GM12801 (cell line): Measurements from ENCODE around the gene WTIP.

Experiments
- TF ChIP-seq, protein P1 (sequence below): IDR thresholded peaks from one replicate; pipeline ENCODE4 v1.5.1; 2011; ENCODE audit warnings: control low read depth; ENCODE audit not compliant: insufficient read length; ENCODE audit errors: extremely low read depth

WTIP gene

DNA sequence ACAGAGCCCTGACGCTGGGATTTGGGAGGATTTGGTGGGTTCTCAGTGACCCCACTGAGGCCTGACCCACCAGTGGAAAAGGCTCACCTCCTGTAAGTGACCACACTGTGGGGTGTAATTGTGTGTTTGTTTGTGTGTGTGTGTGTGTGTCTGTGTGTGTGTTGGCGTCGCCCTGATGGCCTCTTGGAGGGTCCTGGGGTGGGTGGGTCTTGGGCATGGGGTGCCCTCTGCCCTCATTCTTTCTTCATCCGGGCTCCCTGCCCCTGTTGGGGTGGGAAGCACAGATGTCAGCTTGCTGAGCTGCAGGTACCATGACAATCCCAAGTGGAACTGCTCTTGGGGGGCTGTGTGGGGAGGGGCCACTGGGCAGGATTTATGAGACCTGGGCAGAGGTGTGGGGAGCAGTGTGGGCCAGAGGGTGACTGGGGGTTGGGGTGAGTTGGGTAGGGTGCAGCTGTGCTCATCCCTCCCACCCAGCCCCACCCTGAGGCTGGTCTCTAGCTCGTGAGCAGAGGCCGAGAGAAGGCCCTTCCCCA is 22.8 kb downstream of the WTIP start:
- TF ChIP-seq, protein P1, sequence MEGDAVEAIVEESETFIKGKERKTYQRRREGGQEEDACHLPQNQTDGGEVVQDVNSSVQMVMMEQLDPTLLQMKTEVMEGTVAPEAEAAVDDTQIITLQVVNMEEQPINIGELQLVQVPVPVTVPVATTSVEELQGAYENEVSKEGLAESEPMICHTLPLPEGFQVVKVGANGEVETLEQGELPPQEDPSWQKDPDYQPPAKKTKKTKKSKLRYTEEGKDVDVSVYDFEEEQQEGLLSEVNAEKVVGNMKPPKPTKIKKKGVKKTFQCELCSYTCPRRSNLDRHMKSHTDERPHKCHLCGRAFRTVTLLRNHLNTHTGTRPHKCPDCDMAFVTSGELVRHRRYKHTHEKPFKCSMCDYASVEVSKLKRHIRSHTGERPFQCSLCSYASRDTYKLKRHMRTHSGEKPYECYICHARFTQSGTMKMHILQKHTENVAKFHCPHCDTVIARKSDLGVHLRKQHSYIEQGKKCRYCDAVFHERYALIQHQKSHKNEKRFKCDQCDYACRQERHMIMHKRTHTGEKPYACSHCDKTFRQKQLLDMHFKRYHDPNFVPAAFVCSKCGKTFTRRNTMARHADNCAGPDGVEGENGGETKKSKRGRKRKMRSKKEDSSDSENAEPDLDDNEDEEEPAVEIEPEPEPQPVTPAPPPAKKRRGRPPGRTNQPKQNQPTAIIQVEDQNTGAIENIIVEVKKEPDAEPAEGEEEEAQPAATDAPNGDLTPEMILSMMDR, result no peak

DNA sequence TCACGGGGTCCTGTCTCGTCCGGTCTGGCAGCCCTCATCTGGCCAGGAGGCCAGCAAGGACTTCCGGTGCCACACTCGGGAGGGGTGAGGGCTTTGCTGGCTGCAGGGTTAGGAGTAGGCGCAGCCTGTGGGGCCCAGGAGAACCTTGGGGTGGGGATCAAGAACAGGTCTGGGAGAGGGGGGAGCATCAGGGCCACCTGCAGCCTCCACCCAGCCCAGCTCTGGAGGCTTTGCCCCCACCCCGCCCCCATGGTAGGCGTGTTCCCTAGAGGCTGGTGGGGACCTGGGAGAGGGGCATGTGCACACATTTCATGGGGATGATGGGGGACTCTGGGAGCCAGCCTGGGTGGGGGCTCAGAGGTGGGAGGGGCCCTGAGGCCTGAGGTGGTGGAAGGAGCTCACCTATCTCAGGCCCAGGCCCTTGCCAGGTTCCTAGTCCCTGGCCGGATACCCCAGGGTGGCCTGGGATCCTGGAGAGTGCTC is 23.3 kb downstream of the WTIP start:
- TF ChIP-seq, protein P1, result no peak

DNA sequence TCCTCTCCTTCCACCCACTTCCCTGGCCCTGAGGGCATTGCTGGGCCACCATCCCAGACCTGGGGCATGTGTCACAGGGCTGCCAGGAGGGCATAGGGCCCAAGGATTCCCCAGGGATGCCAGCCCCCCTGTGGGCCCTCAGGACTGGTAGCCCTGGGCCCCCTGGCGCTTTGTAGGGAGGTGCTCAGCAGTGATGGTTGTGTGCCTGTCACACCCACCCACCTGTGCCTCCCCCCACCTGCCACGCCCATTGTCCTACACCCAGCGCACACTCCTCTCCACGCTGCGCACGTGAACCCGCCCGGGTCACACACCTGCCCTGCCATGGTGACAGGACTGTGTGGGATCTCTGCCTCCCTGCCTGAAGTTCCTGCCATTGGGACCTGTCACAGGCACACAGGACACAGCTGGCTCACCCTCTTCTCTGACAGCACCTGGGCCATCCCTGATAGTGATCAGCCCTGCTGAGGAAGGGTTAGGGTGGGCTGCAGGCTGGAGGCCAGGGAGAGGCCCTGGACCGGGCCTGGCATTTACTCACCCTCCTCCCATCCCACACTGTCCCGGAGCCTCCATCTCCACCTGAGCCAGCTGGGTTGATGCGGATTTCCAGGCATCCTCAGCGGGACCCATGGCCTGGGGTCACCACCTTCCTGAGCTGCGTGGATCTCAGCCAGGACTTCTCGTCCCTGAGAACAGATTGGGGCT is 23.9 kb downstream of the WTIP start:
- TF ChIP-seq, protein P1, result no peak

DNA sequence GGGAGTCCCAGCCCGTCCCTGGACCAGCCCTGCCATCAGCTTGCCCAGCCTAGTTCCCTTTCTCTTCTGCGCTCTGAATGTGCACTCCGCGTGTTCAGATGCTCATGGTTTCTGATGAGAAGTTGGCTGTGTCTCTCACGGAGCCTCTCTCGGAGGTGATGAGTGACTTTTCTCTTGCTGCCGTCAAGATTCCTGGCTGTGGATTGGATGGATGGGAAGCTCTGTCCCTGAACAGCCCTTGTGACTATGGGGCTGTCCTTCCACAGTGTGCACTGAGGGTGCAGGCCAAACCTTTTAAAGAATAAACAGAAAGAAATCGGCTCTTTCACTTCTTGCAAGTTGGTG is 24.4 kb downstream of the WTIP start:
- TF ChIP-seq, protein P1, result no peak

DNA sequence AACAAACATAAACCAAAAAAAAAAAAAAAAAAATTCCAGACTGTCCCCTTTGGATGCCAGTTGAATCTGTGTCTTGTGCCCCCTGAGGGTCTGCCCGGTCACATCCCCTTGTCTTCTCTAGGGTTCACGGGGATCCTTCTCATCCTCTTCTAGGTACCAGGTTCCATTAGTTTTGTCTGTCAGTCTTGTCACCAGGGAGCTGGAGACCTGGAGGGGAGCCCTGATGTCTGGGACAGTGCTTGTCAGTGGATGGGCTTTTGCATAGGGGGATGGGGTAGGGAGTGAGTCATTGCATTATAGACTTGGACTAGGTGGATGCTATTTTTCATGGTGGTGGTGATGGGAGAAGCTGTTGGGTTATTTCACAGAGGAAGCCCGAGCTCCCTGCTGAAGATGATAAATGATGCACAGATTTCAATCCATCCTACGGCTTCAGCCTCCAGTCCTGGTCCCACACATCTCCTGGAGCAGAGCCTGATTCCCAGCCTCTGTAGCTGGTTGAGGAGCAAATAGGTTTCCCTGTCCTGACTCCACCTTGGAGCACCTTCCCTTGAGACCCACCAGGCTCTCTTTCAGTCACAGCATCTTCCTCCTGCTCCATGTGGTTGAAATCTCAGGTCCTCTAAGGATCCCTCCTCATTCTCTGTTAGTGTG is 26.0 kb downstream of the WTIP start:
- TF ChIP-seq, protein P1, result no peak

DNA sequence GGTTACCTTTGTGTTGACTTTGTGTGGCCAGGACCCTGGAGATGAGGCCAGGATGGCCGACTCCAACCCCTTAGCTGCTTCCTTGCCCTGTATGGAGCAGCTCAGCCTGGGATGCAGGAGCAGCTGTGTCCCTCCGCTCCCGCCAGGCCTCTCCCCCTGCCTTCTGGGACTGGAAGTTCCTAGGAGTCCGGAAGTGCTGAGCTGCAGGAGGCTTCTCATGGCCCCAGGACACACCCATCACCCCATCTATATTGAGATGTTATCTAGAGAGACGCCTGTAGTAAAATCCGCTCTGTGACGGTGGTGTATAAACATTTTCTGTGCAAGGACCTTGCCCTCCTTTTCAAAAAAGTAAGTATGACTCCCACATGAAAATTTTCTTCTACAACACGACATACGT is 27.0 kb downstream of the WTIP start:
- TF ChIP-seq, protein P1, result no peak

DNA sequence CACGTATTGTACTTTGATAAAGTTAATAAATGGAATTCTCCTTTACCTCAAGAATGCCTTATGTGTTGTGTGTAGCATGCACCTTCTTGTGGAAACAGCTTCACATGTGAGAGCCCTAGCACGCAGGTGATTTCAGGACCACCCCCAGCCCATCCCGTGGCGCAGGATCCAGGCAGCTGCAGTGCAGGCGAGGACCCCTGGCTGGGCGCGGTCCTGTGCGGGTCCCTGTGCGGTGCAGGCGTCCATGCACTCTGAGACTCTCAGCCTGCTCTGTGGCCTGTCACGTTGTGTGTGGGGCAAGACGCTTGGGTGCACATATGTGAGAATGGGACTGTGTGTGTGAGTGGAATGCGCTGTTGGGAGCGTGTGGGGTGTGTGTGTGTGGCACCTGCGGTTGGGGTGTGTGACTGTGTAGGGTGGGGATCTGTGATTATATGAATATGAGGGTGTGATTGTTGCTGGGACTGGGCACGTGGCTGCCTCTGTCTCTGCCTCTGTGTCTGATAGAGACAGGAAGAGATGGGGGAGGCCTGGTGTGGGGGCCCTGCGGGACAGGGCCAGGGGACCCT is 30.8 kb downstream of the WTIP start:
- TF ChIP-seq, protein P1, result no peak
